HG03469 (cell line): Measurements from ENCODE around the gene PPDPF.
"Not testable (repeated sequence)": the region's sequence is repeated elsewhere in the genome, so short reads cannot be mapped to it uniquely, and the experiment has no call there.

Experiments used
- ATAC-seq: cut with Tn5 transposase; IDR thresholded peaks from one replicate; pipeline ENCODE4 v1.9.1; 2021; ENCODE audit warnings: mild to moderate bottlenecking, moderate library complexity, moderate number of reproducible peaks; ENCODE audit not compliant: unreplicated experiment

PPDPF gene

GRCh38 chr20:63547725-63548480 is 27.3 kb downstream of the PPDPF start, which contains the start of gene SRMS:
SRMS (minus strand) TSS chr20:63547749; CDS start chr20:63547463, 286 bp downstream.
- ATAC-seq, result no peak

DNA sequence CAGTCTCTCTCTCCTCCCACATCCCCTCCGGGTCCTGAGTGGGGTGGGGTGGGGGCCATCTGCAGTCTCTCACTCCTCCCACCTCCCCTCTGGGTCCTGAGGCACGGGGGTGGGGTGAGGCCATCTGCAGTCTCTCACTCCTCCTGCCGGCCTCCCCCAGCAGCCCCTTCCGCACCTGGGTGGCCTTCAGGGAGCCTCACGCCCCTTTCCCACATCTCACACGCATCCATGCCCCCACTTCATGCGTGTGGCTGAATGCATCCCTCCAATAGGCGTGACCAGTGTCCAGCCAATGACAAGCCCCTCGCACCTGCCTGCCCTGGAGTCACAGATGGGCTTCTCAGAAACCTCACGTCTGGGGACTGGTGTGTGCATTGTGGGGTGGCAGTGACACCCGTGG is 28.0 kb downstream of the PPDPF start:
- no peak for ATAC-seq

- ATAC-seq, result no peak
Observed at GRCh38 chr20:63549019-63549418, 28.5 kb downstream of the PPDPF start.

DNA sequence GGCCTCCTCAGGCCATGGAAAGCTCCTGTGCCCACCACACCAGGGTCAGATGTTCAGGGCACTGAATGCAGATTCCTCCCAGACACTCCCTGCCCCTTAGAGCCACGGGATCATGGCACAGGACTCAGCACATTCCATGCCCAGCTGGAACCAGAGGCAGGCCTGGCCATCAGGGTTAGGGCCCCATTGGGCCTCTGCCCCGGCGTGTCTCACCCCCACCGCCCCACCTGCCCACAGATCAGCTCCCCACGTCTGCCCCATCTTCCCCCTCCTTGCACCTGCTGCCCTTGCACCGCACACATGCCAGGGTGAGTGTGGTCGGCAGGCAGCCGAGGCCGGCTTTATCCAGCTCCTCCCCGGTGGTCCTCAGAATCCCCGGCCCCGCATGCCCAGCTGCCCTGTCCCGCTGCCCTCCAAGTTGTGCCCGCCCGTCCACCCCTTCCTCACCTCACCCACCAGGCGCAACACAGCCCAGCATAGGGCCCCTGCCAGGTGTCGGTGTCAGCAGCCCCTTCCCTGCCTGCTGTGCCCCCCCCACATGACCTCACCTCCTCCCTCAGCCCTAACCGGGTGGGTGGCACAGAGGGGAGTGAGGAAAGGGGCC is 29.2 kb downstream of the PPDPF start:
- no peak for ATAC-seq

DNA sequence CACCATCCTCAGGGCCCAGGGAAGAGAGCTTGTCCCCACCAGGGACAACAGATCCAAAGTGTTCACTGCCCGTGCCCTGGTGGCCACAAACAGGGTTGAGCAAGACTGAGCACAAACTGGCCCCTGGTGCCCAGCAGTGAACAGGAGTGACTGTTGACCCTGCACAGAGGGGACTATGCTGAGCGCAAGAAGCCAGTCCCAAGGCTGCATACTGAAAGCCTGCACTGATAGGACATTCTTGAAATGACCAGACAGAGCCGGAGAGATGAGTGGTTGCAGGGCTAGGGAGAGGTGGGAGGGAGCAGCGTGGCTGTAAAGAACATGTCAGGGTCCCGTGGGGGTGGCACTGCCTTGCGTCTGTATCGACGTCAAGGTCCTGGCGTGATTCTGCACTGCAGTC is 30.5 kb downstream of the PPDPF start:
- no peak for ATAC-seq

- peak; percentile 11 for ATAC-seq
Observed at GRCh38 chr20:63552481-63553249, 32.1 kb downstream of the PPDPF start.

- peak; percentile 28 for ATAC-seq
Observed at GRCh38 chr20:63553251-63553932, 32.8 kb downstream of the PPDPF start.

GRCh38 chr20:63553933-63554290 is 33.3 kb downstream of the PPDPF start, which contains the start of gene FNDC11:
FNDC11 (plus strand) TSS chr20:63554159; CDS start chr20:63555664, 1,505 bp downstream.
- peak; percentile 12 for ATAC-seq

GRCh38 chr20:63554361-63555278 is 34.1 kb downstream of the PPDPF start:
- ATAC-seq, result no peak

DNA sequence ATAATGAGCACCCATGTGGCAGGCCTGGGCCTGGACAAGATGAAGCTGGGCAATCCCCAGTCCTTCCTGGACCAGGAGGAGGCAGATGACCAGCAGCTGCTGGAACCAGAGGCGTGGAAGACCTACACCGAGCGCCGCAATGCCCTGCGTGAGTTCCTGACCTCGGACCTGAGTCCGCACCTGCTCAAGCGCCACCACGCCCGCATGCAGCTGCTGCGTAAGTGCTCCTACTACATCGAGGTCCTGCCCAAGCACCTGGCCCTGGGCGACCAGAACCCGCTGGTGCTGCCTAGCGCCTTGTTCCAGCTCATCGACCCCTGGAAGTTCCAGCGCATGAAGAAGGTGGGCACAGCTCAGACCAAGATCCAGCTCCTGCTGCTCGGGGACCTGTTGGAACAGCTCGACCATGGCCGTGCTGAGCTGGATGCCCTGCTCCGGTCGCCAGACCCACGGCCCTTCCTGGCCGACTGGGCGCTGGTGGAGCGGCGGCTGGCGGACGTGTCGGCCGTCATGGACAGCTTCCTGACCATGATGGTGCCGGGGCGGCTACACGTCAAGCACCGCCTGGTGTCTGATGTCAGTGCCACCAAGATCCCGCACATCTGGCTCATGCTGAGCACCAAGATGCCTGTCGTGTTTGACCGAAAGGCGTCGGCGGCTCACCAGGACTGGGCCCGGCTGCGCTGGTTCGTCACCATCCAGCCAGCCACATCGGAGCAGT is 35.3 kb downstream of the PPDPF start:
- no peak for ATAC-seq

GRCh38 chr20:63556873-63557478 is 36.4 kb downstream of the PPDPF start:
- ATAC-seq, result no peak

DNA sequence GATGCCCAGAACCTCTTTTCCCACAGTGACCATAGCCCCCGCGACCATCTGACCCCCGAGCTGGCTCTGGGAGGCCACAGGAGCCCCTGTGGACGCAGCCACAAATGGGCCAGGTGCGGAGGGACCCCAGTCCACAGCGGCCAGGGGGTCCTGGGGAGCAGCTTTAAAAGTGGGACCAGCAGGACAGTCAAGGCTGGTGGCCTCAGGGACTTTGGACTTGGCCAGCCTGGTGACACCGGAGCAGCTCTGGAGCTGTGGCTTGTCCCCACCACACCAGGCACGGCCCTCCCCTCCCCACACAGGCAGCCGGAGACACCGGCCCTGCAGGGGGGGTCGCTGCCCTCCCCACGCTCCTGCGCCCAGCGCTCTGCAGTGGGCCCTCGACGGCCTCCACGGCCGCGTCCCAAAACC is 36.9 kb downstream of the PPDPF start:
- no peak for ATAC-seq

GRCh38 chr20:63558804-63559484 is 38.4 kb downstream of the PPDPF start:
- ATAC-seq, result no peak

DNA sequence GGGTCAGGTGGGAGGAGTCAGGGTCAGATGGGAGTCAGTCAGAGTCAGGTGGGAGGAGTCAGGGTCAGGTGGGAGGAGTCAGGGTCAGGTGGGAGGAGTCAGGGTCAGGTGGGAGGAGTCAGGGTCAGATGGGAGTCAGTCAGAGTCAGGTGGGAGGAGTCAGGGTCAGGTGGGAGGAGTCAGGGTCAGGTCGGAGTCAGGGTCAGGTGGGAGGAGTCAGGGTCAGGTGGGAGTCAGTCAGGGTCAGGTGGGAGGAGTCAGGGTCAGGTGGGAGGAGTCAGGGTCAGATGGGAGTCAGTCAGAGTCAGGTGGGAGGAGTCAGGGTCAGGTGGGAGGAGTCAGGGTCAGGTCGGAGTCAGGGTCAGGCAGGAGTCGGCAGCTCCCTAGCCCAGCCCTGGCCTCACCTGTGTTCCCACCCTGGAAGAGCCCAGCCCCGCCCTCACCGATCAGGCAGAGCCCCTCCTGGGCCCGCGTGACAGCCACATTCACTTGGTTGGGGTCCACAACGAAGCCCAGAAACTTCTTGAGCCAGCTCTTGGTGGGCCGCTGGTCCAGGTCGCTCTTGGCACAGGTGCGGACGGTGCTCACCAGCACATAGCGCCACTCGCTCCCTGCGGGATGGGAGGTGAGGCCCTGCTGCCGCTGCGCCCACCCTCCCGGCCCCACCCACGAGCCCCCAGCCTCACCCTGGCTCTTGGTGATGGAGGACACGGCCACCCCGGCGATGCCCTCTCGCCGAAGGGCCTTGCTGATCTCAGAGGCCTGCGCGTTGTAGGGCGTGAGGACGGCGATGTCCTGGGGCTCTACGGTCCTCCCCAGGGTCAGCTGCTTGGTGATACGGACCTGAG is 39.1 kb downstream of the PPDPF start:
- not testable (repeated sequence) for ATAC-seq

DNA sequence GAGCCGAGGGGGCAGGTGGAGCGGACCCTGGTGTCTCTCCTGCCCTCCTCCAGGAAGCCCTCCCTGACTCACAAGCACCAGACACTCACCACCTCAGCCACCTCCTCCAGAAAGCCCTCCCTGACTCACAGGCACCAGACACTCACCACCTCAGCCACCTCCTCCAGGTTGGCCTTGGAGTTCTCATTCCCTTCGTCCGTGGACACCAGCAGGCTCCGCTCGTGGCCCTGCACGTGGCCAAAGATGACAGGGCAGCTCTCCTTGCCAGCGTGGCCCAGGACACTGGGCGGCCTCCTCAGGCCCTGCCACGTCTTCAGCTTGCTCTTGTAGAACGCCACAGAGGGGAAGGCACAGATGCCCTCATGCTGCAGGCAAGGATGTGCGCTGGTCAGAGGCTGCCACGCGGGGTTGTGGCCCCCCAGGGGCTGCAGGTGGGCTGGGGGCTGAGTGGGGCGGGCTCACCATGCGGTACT is 39.8 kb downstream of the PPDPF start:
- ATAC-seq, result no peak

DNA sequence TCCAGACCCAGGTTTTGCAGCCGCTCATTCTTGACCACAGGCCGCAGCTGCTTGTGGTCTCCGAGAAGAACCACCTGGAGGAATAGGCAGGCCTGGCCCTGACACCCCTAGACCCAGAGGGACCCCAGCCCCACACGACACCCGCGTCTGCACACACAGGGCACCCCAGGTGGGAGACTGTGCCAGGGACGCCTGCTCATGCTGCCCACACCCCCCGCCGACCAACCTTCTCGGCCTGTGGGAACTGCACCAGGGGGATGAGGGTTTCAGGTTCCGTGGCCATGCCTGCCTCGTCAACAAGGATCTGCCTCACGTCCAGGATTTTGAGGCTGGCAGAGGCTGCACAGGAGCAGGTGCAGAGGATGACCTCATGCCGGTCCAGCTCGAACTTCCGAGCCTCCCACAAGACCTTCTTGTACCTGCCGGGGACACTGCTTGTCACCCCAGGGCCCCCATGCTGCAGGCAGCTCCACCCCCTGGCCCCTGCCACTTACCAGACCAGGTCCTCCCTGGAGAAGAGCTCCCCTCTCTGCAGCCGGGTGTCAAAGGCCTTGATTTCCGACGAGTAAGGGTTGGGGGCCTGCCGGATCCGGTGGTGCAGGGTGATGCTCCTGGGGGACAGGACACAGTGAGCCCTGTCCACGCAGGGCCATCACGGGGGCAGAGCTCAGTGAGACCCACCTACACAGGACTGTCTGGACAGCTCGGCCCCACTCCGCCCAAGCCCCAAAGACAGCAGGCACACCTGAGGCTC is 40.5 kb downstream of the PPDPF start:
- ATAC-seq, result no peak
